Hepatocyte (in vitro differentiated cells): ENCODE results near the gene SMYD5. TPM values are rescaled to one million over a fixed set of nuclear protein-coding genes. Genes with fewer than 3 reads are reported as not detected.

Source experiments
- DNase-seq: peaks from one replicate; pipeline ENCODE4 v3.0.0-alpha.2; 2016; ENCODE audit warnings: low spot score
- H2AFZ ChIP-seq: fragments of 200-600 bp; sonication (generic); 2 replicates; pipeline ENCODE4 v1.6.0; 2016; ENCODE audit warnings: antibody characterized with exemption, mild to moderate bottlenecking
- H3K27ac ChIP-seq: fragments of 200-600 bp; sonication (generic); 2 replicates; pipeline ENCODE4 v1.5.1; 2016; ENCODE audit warnings: mild to moderate bottlenecking
- H3K27me3 ChIP-seq: fragments of 200-600 bp; sonication (generic); 2 replicates; pipeline ENCODE4 v1.6.1; 2016
- H3K36me3 ChIP-seq: fragments of 200-600 bp; sonication (generic); replicated peaks from 2 replicates; pipeline ENCODE4 v1.5.1; 2016; ENCODE audit warnings: low read depth; ENCODE audit not compliant: insufficient read depth
- H3K4me1 ChIP-seq: fragments of 200-600 bp; sonication (generic); 2 replicates; pipeline ENCODE4 v1.5.1; 2016; ENCODE audit warnings: mild to moderate bottlenecking, moderate library complexity; ENCODE audit not compliant: insufficient read depth
- H3K4me2 ChIP-seq: fragments of 200-600 bp; sonication (generic); 2 replicates; pipeline ENCODE4 v1.6.0; 2016
- H3K4me3 ChIP-seq: fragments of 200-600 bp; sonication (generic); 2 replicates; pipeline ENCODE4 v1.5.1; 2016; ENCODE audit warnings: mild to moderate bottlenecking
- H3K79me2 ChIP-seq: fragments of 200-600 bp; sonication (generic); 2 replicates; pipeline ENCODE4 v1.6.0; 2017; ENCODE audit warnings: mild to moderate bottlenecking
- H3K9me2 ChIP-seq: fragments of 200-600 bp; sonication (generic); replicated peaks from 2 replicates; pipeline ENCODE4 v1.6.0; 2017; ENCODE audit warnings: mild to moderate bottlenecking; ENCODE audit not compliant: insufficient read depth
- H3K9me3 ChIP-seq: fragments of 200-600 bp; sonication (generic); 2 replicates; pipeline ENCODE4 v1.5.1; 2016; ENCODE audit warnings: low read depth, mild to moderate bottlenecking
- H4K20me1 ChIP-seq: fragments of 200-600 bp; sonication (generic); 2 replicates; pipeline ENCODE4 v1.6.0; 2016; ENCODE audit warnings: mild to moderate bottlenecking; ENCODE audit not compliant: insufficient read depth, poor library complexity, severe bottlenecking
- EZH2 ChIP-seq: fragments of 200-600 bp; sonication (generic); IDR thresholded peaks from 2 replicates; pipeline ENCODE4 v1.6.1; 2016; ENCODE audit warnings: antibody characterized with exemption, mild to moderate bottlenecking, borderline replicate concordance
- EZH2phosphoT487 ChIP-seq: fragments of 200-600 bp; sonication (generic); IDR thresholded peaks from one replicate; pipeline ENCODE4 v1.6.1; 2018; ENCODE audit warnings: antibody characterized with exemption, mild to moderate bottlenecking, low read depth, moderate library complexity; ENCODE audit not compliant: unreplicated experiment, severe bottlenecking
- WGBS: methylation state at CpG from one replicate; pipeline ENCODE4 v1.1.6; 2016; ENCODE audit warnings: low lambda C conversion rate; ENCODE audit errors: missing lambda C conversion rate; 5-methylcytosine and 5-hydroxymethylcytosine counted together
- polyA plus RNA-seq: library from polyadenylated mRNA; unstranded; fragments of >200 nt; fragmentation: Nextera tagmentation; extraction: Ambion mirVana; gene quantifications from 2 replicates; pipeline ENCODE4 v1.2.1, GENCODE V29; 2016
- total RNA-seq: library from RNA; depleted of rRNA; stranded (reverse); fragments of >200 nt; gene quantifications from 2 replicates; pipeline ENCODE4 v1.2.3, GENCODE V29; 2014
- TF ChIP-seq, protein P1 (sequence below): fragments of 200-600 bp; sonication (generic); IDR thresholded peaks from 2 replicates; pipeline ENCODE4 v1.5.1; 2016; ENCODE audit warnings: antibody characterized with exemption, mild to moderate bottlenecking; ENCODE audit not compliant: poor library complexity

SMYD5 gene
- total and polyA plus RNA-seq, 2 experiments from 2014 or later, result 10.0 to 28.3 TPM

DNA sequence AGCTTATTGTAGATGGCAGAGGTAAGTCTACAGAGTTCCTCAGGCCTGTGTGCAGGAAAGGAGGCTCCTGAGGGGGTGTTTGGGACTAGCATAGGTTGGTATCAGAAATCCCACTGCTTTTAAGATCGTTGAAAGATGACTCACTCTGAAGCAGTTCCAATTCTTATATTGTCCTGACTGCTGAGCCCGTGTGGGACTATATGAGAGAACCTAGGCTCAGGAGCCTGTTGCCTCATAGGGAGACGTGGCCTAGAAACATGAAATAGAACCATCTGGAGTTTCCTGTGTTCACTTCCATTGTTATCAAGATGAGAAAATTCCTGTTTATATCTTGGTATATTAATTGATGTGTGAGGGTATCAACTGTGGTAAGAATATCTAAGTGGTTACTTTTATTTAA, 25.7 kb downstream of the SMYD5 start:
- Histone ChIP-seq H2AFZ (no peak overlapping the region), H3K4me3 (no peak overlapping the region), H3K9me2 (no peaks in the 10 kb centered on the region), H3K79me2 (peaks cover 83% of the 10 kb centered on the region), H3K4me1 (peaks cover 6% of the 10 kb centered on the region), H3K4me2 (no peak overlapping the region), H3K9me3 (no peaks in the 10 kb centered on the region), H3K36me3 (no peaks in the 10 kb centered on the region), H3K27ac (no peak overlapping the region), H3K27me3 (no peaks in the 10 kb centered on the region), H4K20me1 (peaks cover 90% of the 10 kb centered on the region)
- no peak for DNase-seq
- TF ChIP-seq, protein P1, sequence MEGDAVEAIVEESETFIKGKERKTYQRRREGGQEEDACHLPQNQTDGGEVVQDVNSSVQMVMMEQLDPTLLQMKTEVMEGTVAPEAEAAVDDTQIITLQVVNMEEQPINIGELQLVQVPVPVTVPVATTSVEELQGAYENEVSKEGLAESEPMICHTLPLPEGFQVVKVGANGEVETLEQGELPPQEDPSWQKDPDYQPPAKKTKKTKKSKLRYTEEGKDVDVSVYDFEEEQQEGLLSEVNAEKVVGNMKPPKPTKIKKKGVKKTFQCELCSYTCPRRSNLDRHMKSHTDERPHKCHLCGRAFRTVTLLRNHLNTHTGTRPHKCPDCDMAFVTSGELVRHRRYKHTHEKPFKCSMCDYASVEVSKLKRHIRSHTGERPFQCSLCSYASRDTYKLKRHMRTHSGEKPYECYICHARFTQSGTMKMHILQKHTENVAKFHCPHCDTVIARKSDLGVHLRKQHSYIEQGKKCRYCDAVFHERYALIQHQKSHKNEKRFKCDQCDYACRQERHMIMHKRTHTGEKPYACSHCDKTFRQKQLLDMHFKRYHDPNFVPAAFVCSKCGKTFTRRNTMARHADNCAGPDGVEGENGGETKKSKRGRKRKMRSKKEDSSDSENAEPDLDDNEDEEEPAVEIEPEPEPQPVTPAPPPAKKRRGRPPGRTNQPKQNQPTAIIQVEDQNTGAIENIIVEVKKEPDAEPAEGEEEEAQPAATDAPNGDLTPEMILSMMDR, result no peak
- 77% methylated on average over 3 of the region's 3 CpGs for WGBS

DNA sequence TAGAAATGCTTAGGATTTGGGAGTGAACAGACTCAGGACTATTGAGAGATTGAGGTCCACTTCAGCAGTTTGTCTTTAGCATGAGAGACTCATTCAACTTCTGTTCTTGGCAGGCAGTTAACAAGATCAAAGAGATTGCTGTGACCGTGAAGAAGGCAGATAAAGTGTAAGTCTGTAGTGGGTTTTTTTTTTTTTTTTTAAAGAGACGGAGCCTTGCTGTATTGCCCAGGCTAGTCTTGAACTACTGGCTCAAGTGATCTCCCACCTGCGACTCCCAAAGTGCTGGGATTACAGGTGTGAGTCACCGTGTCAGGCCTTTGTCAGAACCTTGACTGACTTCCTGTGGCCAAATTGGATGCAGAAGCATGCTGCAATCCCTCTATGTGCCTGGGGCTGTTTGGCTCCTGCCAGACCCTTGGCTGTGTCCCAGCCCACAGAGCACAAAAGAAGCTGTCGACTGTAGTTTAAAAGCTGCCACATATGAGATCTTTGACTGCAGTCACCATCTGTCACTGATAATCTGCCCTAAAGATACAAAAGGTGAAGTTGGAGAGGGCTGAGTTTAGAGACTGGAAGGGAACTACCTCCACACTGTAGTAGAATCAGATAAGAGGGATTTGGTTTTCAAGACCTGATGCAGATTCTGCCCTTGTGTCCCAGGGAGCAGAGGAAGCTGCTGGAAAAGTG, 30.0 kb downstream of the SMYD5 start:
- Histone ChIP-seq H4K20me1 (peaks cover 54% of the 10 kb centered on the region), H3K4me1 (no peaks in the 10 kb centered on the region)

DNA sequence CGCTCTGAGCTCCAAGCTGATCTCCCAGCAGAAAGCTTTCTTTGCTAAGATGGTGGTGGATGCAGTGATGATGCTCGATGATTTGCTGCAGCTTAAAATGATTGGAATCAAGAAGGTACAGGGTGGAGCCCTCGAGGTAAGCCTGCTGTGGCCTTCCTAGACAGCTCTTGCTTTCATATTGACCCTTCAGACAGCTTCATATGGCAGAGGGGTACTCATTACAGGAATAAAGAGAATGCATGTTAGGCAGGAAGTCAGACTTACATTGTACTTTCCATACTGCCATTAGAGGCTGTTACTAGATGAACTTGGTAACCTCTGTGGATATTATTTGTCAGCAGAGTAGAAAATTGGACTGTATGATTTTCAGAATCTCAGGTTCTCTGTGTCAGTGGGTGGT, 30.5 kb downstream of the SMYD5 start:
- H3K27ac ChIP-seq, result no peak overlapping the region
- no peak for TF ChIP-seq EZH2phosphoT487
- H3K4me1 ChIP-seq, result no peaks in the 10 kb centered on the region
- peaks cover 50% of the 10 kb centered on the region for H4K20me1 ChIP-seq
- WGBS, result 93% methylated on average over 3 of the region's 3 CpGs
- no peaks in the 10 kb centered on the region for H3K36me3 ChIP-seq
- H3K27me3 ChIP-seq, result no peaks in the 10 kb centered on the region
- H2AFZ ChIP-seq, result no peak overlapping the region
- H3K79me2 ChIP-seq, result peaks cover 40% of the 10 kb centered on the region
- no peaks in the 10 kb centered on the region for H3K9me2 ChIP-seq
- H3K4me3 ChIP-seq, result no peak overlapping the region
- DNase-seq, result no peak
- H3K9me3 ChIP-seq, result no peaks in the 10 kb centered on the region
- H3K4me2 ChIP-seq, result no peak overlapping the region

More for the DNA sequence above, 30.0 kb downstream of the SMYD5 start:
- no peak for DNase-seq
- Histone ChIP-seq H3K27ac (no peak overlapping the region), H3K9me2 (no peaks in the 10 kb centered on the region), H3K36me3 (no peaks in the 10 kb centered on the region), H3K27me3 (no peaks in the 10 kb centered on the region), H3K79me2 (peaks cover 46% of the 10 kb centered on the region), H3K9me3 (no peaks in the 10 kb centered on the region), H2AFZ (no peak overlapping the region), H3K4me3 (no peak overlapping the region), H3K4me2 (no peak overlapping the region)
- WGBS, result 52% methylated on average over 5 of the region's 5 CpGs
- TF ChIP-seq, protein P1, result no peak
- no peak for TF ChIP-seq EZH2
- TF ChIP-seq EZH2phosphoT487, result no peak

DNA sequence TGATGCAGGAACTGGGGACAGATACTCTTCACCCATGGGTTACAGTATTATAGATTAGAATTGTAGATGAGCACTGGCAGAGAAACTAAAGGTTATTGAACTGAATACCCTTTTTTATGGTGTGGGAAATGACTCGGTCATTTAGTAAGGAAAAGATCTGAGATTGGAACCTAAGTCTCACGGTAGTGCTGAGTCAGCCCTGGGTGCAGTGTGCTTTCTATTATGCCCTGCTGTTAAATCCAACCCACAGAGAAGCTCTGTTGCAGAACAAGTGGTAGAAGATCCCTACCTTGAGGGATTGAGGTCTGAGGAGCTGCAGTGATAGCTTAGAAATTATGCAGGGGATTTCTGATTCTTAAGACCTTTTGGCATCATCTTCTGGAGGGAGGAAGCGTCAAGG, 32.8 kb downstream of the SMYD5 start:
- Histone ChIP-seq H3K4me2 (no peak overlapping the region), H3K4me3 (no peak overlapping the region), H3K27ac (no peak overlapping the region), H4K20me1 (peaks cover 32% of the 10 kb centered on the region), H3K9me3 (no peaks in the 10 kb centered on the region), H3K4me1 (no peaks in the 10 kb centered on the region), H2AFZ (no peak overlapping the region), H3K9me2 (no peaks in the 10 kb centered on the region), H3K36me3 (no peaks in the 10 kb centered on the region), H3K27me3 (no peaks in the 10 kb centered on the region), H3K79me2 (peaks cover 21% of the 10 kb centered on the region)
- WGBS, result 95% methylated on average over 3 of the region's 3 CpGs
- TF ChIP-seq EZH2, result no peak
- TF ChIP-seq, protein P1, result no peak
- TF ChIP-seq EZH2phosphoT487, result no peak
- DNase-seq, result no peak
